Fibroblast of skin of scalp (primary cell): ENCODE measurements around the gene TNS3.
"Not testable (repeated sequence)": the region's sequence is repeated elsewhere in the genome, so short reads cannot be mapped to it uniquely, and the experiment has no call there.

Experiments
- DNase-seq: peaks from one replicate; pipeline ENCODE4 v3.0.0-alpha.2; 2013

Gene TNS3

DNA sequence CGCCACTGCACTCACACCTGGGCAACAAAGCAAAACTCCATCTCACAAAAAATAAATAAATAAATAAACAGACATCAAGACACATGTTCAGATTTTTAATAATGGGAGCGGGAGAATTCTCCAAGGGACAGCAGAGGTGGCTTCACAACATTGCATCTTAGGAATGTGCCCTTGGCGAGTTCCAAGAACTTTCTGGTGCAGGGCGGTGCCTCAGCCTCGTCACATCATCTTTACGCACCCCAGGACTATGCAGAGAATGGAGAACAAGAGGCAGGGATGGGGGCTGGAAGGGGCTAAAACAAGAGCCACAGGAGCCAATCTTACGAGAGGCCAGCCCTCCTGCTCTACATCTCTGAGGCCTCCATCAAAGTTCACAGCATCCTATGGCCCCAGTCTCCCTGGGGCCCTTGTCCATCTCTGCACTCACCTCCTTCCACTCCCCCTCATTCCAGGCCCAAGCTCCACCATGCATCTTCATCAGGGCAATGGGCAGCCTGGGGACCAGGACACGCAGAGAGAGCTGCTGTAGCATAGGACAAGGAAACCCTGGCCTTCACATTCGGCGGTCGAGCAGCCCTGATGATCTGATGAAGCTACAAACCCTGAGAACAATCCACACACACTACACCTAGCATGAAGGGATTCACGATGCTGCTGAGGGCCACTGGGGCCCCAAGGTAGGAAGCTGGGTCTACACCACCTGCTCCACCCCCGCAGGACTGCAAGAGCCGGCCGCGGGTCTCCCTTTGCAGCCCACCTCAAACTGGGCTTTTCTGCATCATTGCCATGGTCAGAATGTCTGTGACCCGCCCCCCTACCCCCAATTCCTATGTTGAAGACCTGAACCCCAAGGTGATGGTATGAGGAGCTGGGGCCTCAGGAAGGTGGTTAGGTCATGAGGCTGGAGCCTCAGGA, 22.3 kb downstream of the TNS3 start:
- no peak for DNase-seq

DNA sequence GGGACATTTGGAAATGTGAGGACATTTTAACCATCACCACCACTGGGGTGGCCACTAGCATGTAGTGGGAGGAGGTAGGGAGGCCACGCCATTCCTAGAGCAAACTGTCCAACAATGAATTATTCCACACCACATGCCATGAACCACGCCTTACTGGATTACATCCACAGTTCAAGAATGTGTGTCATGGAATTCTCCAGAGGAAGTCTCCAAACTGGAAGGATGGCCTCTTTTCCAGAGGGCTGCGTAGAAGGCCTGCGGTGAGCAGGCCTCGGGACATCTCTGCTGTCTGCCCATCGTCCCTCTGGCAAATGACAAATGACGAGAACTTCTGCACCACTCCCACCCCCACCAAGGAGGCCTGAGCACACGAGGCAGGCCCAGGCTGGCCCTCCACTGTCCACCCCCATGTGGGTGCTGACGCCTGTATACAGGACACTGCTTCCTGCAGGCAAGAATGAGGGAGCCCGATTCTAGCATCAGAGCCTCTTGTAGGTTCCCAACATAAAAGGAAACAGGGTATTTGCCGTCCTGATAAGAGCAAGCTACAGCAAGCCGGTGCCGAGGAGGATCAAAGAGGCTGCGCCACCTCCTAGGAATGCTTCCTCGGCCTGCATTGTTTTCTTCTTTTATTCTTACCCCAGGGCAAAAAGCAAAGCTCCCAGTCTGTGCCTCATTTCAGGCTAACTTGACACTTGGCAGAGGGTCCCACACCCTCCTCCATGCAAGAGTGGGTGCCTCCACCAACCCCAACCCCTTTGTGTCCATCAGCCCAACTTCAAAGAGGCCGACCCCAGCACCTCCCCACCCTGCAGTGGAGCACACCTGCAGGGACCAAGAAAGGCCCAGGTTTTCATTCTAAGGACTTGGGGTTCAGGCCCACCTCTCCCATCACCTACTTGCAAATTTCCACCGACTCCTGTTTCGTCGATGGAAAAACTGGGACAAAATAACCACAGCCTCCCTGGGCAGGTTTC, 23.9 kb downstream of the TNS3 start:
- peak; percentile 80 for DNase-seq

DNA sequence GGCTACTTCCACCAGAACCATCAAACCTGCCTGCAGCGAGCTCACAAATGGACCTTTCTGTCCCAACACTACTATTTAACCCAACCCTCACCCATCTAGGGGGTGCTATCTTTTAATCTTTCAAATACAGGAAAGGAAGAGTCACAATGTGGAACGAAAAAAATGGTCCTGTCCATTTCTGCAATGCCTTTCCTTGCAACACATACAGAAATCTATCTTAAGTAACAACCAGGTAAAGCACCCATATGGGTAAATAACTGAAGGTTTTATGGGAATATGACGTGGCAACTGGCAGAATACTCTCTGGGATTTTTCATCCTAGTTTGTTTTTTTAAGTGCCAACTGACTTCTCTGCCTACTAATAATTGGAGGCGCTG, 24.6 kb downstream of the TNS3 start:
- no peak for DNase-seq

DNA sequence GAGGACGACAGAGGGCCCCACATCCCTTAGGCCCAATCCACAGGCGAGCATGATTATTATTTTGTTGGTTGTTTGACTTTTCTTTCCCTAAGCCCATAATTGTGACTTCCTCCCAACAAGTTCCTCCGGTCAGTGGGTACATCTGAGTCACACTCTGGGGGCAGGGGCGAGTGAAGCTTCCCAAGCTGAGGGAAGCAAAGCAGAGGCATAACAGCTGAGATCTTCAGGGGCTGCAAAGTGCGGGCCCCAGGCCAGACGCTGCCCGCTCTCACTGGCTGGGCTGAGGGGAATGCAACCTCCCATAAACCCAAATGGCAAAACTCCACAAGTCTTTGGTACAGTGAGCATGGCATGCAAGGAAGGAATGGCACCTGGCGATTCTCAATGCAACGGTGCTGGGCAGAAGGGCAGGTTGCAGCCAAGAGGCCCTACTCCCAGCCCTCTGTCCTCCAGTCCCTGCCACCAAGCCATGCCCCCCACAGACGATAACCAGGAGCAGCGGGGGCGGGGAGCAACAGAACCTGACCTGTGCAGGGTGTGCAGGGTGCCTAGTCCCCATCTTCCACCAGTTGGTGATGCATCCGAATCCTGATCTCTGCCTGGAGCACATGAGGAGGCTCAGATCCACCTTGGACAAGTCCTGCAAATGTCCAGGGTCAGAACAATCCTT, 25.3 kb downstream of the TNS3 start:
- no peak for DNase-seq

DNA sequence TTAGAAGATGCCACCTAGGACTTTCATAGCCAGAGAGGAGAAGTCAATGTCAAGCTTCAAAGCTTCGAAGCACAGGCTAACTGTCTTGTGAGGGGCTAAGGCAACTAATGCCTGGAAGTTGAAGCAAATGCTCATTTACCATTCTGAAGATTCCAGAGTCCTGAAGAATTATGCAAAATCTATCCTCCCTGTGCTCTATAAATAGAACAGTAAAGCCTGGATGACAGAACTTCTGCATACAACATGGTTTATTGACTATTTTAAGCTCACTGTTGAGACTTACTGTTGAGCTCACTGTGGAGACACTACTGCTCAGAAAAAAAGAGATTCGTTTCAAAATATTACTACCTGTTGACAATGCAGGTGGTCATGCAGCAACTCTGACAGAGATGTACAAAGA, 28.6 kb downstream of the TNS3 start:
- no peak for DNase-seq

DNA sequence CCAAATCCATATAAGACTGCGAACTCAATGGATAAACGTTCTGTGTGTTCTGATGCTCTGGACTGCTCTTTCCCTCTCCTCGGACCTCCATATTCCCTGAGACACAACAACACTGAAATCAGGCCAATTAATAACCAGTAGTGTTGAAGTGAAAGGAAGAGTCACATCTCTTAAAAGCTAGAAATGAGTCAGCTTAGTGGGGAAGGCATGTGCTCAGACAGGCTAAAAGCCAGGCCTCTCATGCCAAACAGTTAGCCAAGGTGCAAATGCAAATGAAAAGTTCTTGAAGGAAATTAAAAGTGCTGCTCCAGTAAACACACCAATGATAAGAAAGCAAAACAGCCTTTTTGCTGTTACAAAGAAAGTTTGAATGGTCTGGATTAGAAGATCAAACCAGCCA, 29.3 kb downstream of the TNS3 start:
- DNase-seq: peak; percentile 48

DNA sequence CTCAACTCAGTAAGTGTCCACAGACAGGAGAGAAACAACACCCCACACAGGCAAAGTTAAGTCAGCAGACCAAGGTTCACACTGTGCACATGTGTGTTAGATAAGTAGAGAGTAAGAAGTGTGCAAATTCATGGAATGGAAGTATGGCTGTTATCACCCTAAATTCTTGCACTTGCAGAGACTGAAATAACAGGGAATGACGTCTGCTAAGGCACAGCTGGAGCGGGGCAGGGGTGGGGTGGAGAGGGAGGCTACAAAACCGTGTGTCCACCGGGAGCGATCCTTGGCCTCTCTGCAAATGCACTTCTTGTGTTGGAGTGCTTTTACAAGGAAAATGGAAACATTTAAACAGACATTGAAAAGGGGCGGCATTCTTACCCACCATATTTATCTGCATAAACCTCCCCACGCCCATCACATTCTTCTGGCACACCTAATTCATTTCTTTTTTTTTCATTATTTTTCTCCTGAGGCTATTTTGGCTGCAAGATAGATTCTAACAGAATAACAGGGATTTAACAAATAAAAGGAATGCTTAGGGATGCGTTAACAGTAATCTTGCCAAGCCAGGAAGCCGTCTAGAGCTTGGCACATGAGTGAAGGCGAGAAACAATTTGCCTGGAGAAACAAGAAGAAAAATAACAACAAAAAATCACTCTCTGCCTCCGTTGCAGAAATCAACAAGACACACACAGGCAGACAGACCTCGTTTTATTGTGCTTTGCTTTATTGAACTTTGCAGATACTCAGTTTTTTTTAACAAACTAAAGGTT, 30.1 kb downstream of the TNS3 start:
- DNase-seq: no peak

DNA sequence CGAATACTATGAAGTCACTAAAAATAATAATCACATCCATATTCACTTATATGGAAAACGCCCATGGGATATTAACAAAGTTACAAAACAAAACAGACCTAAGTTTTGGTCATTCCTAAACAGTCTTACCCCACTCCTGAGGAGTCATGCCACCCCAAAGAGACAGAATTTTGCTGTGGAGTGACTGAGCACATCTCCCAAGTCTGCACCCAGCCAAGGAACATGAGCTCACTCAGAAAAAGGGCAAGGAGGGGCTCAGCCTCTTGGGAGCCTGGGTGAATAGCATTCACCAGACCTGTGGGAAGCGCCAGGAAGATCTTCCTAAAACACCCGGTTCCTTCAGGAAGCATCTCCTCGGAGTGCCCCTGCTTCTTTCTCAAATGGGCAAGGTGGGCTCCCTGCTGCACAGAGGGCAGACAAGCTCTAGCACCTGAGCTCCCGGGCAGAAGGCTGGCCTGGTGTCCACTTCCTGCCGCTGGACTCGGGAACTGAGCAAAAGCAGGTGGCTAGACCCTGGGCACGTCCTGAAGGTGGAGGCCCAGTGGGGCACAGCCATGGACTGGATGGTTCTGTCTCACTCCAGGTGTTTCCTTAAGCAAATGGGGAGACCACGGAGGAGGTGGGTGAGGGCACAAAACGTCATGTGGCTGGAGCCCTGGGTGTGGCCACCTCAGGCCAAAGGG, 31.0 kb downstream of the TNS3 start:
- no peak for DNase-seq

DNA sequence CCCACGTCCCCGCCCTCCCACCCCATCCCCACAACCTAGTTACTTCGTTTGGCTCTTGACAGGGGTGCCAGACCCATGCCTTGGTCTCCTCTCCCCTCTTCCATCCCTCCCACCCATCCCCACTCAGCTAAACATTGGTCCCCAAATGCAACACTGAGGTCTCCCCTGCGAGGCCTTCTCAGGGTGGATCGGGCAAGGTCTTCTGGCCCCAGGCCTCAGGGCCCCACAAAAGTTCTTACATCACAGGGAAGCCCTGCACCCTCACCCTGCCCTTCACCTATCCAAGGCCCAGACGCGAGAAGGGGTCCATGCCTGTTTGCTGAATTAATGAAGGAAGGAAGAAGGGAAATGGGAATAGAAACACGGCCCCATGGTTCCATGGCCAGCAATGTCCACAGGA, 32.0 kb downstream of the TNS3 start:
- no peak for DNase-seq

DNA sequence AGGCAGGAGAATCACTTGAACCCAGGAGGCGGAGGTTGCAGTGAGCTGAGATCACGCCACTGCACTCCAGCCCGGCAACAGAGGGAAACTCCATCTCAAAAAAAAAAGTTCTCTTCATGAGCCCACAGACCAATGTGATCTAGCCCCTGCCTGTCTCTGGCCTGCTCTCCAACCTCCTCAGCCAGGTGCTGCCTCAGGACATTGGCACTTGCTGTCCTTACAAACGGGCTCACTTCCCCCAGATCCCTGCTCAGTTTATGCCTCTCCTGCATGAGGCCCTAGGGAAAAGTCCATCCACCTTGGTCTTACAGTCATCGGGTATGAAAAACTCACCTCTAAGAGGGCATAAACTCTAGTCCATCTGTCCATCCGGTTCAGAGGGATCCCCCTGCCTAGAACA, 32.5 kb downstream of the TNS3 start:
- DNase-seq: no peak

DNA sequence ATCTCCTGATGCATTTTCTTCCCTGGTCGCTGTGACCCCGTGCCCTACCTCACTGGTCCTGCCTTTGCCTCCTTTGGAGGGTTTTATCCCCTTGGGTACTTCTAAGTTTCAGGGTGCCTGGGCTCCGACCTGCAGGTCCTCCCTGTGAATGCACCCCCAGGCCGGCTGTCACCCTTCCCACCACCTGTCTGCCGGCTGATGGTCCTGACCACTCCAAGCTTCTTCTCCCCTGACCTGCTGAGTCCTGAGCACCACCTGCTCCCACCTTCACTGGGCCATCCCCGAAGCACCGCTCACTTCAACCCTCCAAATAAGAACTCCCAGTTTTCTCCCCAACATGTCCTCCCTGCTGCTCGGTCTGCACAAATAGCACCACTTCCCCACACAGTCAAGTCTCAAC, 33.4 kb downstream of the TNS3 start:
- DNase-seq: no peak

DNA sequence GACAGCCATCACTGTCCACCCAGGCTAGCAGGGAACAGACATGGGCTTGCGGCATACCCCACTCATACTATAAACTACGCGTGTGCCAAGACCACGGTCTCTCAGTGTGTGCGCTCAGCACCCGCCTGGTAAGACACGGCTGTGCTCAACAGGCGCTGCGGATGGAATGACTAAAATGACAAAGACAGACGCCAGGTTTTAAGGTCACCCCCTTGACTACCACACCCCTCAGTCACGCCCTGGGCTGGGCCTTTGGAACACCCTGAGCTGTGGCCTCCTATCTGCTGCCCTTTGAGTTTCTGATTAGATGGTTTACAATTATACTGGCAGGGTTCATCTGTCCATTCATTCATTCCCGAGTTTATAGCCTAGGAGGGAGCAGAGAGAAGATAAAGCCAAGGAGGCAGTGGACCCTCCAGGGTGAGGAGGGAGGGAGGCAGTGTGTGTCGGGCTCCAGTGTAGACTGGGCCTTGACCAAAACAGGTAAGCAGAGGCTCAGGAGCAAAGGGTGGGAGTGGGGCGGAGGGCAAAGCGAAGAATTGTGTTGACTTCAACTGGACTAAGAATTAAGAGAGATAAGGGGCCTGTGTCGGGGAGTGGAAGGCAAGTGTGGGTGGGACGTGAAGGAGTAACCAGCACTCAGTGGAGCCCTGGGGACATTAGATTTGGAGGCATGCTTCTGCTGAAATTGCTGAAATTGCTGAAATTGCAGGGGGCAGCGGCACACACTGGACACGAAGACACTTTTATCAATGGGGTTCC, 35.0 kb downstream of the TNS3 start:
- DNase-seq: no peak

DNA sequence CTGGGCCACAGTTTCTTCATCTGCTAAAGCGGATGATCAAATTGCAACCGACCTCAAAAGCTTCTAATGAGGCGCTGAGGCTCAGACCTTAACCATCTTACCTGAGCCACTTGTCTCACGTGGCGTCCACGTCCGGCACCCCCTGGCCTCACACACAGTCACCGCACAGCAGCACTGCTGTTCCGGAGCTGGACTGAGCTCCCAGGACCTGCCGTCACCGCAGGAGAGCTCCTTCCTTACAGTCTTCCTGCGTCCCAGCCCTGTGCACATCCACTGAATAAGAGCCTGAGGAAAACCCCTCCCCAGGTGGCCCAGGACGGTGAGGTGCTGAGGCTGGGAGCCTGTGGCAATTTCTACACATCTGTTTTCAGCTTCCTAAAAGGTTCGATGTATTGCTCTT, 35.7 kb downstream of the TNS3 start:
- DNase-seq: no peak

DNA sequence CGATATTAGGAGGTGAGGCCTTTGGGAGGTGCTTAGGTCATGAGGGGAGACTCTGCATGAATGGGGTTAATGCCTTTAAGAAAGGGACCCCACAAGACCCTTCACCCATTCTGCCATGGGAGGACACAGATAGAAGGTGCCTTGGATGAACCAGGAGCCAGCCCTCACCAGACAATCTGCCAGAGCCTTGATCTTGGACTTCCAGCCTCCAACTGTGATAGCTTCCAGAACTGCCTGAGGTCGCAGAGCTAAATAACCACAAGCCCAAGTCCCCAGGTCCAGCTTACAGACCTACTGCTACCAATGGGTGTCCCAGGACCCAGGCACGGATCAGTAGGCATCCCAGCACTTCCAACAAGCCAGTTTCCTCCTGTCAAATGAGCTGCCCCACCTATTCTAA, 37.5 kb downstream of the TNS3 start:
- no peak for DNase-seq

DNA sequence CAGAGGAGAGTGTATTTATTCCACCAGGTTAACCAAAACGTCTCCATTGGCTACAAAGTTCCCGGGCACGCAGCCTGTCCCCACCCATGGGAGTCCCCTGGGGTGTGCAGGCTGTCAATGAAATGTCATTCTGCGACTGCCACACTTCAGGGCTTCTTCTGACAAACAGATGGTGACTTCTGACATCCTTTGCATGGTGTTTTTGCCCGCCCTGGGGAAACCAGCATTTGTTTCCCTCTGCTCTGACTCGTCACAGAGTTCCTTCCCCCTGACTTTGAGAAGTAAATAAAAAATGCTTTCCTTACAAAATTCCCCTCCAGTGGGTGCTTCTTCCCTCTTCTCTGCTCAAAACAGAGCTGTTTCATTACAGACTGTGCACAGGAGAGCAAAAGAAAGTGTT, 38.2 kb downstream of the TNS3 start:
- no peak for DNase-seq

DNA sequence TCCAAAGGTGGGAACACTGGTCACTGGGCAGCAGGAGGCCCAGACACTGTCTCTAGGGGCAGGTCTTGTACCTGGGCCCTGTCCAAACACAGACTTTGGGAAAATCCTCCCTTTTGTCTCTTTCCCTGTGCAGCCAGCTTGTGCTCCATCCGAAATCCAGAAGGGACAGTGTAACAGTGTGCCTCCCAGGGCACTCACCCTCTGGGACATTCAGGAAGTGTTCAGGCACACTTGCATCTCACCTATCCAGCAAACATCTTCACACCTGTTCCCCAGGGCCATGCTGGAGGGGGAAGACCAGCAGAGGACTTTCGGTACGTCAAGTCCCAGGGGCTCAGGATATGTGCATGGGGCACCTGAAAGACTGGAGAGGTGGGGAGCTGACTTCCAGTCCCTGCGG, 38.9 kb downstream of the TNS3 start:
- DNase-seq: no peak

DNA sequence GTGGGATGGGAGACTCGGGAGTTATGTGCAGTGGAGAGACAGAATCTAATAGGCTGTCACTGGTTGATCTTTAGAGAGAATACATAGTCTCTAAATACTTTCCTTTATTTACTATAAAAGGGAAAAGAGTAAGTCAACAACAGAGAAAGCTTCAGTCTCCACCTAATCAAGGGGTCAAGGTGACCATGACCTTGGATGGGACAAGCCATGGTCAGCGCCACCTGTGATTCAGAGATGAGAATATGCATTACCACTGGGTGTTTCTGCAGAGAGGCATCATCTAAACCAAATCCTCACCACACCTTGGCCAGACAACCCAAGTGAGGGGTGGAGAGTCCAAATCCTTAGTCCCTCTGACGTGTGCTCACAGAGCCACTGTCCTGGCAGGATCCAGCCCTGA, 39.9 kb downstream of the TNS3 start:
- DNase-seq: no peak

DNA sequence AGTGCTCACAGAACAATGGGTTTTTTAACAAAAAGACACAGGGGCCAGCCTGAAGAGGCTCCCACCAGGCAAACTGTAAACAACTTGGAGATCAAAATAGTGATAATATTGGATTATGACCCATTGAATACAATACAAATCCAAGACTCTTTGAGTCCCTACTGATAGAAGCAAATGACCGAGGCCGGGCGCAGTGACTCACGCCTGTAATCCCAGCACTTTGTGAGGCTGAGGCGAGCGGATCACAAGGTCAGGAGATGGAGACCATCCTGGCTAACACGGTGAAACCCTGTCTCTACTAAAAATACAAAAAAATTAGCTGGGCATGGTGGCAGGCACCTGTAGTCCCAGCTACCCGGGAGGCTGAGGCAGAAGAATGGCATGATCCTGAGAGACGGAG, 40.4 kb downstream of the TNS3 start:
- DNase-seq: not testable (repeated sequence)

DNA sequence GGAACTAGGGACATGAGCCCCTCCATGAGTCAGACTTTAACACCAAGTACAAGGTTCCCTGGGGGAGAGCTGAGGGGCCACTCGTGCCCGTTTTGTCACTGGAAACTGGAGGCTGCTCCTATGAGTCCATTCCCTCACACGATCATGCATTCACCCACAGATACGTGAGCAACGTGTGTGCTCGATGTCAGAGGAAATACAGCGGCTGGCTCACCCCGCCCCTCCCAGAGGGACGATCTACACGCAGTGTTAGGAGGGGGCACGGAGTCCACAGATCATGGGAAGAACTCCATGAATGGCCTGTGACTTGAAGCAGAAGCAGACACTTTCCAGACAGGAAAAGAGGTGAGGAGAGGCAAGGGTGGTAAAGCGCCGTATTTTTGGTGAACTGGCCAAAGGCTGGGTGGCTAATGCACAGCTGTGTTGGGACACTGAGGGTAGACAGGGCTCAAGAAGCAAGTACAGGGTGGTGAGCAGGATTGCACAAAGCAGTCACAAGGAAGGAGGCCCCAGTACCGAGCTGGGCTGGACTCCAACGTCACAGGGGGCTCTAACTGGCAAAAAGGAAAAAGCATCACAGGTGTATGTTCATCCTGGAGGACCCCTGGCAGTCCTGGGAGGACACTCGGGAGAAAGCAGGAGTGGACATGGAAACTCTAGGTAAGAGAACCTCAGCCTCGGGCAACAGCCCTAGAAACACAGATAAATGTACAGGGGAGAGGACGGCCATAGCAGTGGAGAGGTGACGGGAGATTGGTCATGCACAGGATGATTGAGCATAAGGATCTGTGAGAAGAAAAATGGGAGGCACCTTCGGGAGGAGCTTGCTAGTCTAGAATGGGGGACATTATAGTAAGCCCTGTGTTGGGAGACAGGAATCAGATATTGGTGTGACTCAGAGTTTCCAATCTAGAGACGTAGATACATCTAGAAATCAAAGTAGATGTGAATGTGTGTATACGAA, 41.2 kb downstream of the TNS3 start:
- DNase-seq: peak; percentile 86

DNA sequence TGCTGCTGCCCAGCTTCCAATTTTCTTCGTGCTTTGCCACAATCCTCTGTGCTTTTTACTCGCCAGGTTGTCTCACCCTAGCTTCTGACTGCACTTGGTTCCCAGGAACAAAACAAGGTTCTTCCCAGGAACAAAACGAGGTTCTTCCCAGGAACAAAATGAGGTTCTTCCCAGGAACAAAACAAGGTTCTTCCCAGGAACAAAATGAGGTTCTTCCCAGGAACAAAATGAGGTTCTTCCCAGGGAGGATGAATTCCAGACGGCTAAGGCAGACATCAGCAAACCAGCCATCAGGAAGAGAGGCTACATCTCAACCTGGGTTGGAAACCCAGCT, 41.9 kb downstream of the TNS3 start:
- no peak for DNase-seq
